Uterus (tissue), 4 donors: ENCODE results near the gene ADK. TPM values are rescaled to one million over a fixed set of nuclear protein-coding genes. Genes with fewer than 3 reads are reported as not detected.

Source experiments
- DNase-seq, 2 donors: peaks; one replicate each; pipeline ENCODE4 v3.0.0-alpha.2; 2019 to 2020
- H3K27ac ChIP-seq, 2 donors: fragments of 200-600 bp; sonication (generic); 1 replicate in 1 of 2; 2 replicates in 1 of 2; pipeline ENCODE4 v1.5.1; 2016 to 2018
- H3K27me3 ChIP-seq, 2 donors: fragments of 200-600 bp; sonication (generic); one replicate each; pipeline ENCODE4 v1.5.1; 2018 to 2019; ENCODE audit warnings: control low read depth in 1 of 2
- H3K36me3 ChIP-seq, 2 donors: fragments of 200-600 bp; sonication (generic); one replicate each; pipeline ENCODE4 v1.5.1; 2019; ENCODE audit warnings: control low read depth in 1 of 2
- H3K4me1 ChIP-seq, 2 donors: fragments of 200-600 bp; sonication (generic); one replicate each; pipeline ENCODE4 v1.5.1; 2018 to 2019; ENCODE audit warnings: control low read depth in 1 of 2
- H3K4me3 ChIP-seq, 2 donors: fragments of 200-600 bp; sonication (generic); 1 replicate in 1 of 2; 2 replicates in 1 of 2; pipeline ENCODE4 v1.5.1; 2018 to 2019; ENCODE audit warnings: mild to moderate bottlenecking in 1 of 2
- H3K9me3 ChIP-seq, 2 donors: fragments of 200-600 bp; sonication (generic); one replicate each; pipeline ENCODE4 v1.5.1; 2019; ENCODE audit warnings: control low read depth in 1 of 2
- CTCF ChIP-seq, 4 experiments: fragments of 200-600 bp in 2 of 4; fragments of 450-650 bp in 2 of 4; sonication (generic) in 2 of 4; IDR thresholded peaks; one replicate each; pipeline ENCODE4 v1.5.1; 2016 to 2019; ENCODE audit warnings: antibody characterized with exemption in 4 of 4, mild to moderate bottlenecking in 2 of 4, moderate library complexity in 1 of 4
- POLR2A ChIP-seq, 2 donors: fragments of 450-650 bp; IDR thresholded peaks; one replicate each; pipeline ENCODE4 v1.6.1; 2016; ENCODE audit warnings: antibody characterized with exemption in 2 of 2, mild to moderate bottlenecking in 1 of 2, moderate library complexity in 1 of 2
- intact Hi-C: fragments of 100-400 bp; cut with DNase I; formaldehyde crosslinking; loops from one replicate; pipeline ENCODE4 v1.15.1; 2023; ENCODE audit warnings: low total_unique reads
- total RNA-seq, 4 donors: library from RNA; depleted of rRNA in 3 of 4; stranded (reverse); fragments of >200 nt in 3 of 4; gene quantifications; one replicate each; pipeline versions ENCODE4 v1.1.0 to v1.2.4, GENCODE V29; 2014 to 2023
- donor health status: DM: yes; HTN: yes; CAD: no.

Gene ADK
- total RNA-seq, 4 donors from 2014 or later = 12.6 to 41.1 (median 19.0) TPM

DNA sequence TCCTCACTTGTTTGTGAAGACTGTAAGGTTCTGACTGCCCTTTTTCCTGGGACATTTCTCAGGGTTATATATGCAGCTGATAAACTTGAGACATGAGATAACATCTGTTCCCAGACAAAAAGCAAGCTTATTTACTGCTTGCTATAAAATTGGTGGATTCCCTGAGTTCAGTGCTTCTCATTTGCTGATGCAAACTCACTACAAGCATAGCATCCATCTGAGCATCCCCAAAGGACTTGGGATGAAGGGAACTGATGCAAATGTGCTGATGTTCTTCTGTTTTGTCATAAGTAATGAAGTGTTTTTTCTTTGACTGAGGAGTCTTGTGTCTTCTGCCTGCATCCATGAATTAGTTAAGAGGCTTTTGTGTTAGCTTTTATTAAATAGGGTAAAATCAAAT, 183.2 kb downstream of the ADK start:
- H3K4me1 ChIP-seq = no peaks in the 10 kb centered on the region
- no peaks in the 10 kb centered on the region for H3K27me3 ChIP-seq
- no peaks in the 10 kb centered on the region for H3K36me3 ChIP-seq
- intact Hi-C loops = no loop called here
- no peak for DNase-seq
- no peak overlapping the region for H3K27ac ChIP-seq
- no peak for TF ChIP-seq CTCF (IDR thresholded peaks at IDR 0.05)
- no peak for TF ChIP-seq POLR2A (IDR thresholded peaks at IDR 0.05)
- H3K9me3 ChIP-seq = no peaks in the 10 kb centered on the region
- no peak overlapping the region for H3K4me3 ChIP-seq

GRCh38 chr10:74335501-74335900, 184.5 kb downstream of the ADK start:
- intact Hi-C loops = no loop called here
- no peak for DNase-seq

DNA sequence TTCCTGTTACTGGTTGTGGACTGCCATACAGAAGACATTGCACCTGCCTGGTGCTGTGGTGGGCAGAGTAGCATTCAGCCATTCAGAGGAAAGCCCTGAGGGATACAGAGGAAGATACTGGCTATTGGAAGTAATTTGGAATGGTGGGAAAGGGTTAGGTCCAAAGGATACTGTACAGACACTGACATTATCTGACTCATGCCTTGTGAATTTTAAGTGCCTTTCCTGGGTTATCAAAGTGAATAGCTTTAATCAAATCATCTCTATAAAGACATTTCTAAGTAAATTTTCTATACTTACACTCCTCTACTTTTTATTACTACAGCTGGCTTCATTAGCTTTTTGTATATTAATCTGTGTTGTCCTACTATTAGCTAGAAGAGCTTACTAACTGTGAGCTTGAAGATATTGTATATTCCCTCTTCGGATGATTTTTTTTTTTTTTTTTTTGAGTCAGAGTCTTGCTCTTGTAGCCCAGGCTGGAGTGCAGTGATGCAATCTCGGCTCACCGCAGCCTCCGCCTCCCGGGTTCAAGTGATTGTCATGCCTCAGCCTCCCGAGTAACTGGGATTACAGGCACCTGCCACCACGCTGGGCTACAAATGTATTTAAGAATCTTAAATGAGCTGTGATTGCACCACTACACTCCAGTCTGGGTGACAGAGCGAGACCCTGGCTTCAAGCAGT, 186.5 kb downstream of the ADK start:
- Histone ChIP-seq H3K9me3 (no peaks in the 10 kb centered on the region), H3K4me3 (no peak overlapping the region), H3K4me1 (no peaks in the 10 kb centered on the region), H3K27ac (no peak overlapping the region), H3K36me3 (no peaks in the 10 kb centered on the region), H3K27me3 (no peaks in the 10 kb centered on the region)
- TF ChIP-seq POLR2A (IDR thresholded peaks at IDR 0.05) = no peak
- no peak for TF ChIP-seq CTCF (IDR thresholded peaks at IDR 0.05)
- intact Hi-C loops = no loop called here
- DNase-seq = no peak

More at GRCh38 chr10:74335501-74335900, 184.5 kb downstream of the ADK start:
- TF ChIP-seq POLR2A (IDR thresholded peaks at IDR 0.05) (no peak), CTCF (IDR thresholded peaks at IDR 0.05) (no peak)
- Histone ChIP-seq H3K27me3 (no peaks in the 10 kb centered on the region), H3K4me1 (no peaks in the 10 kb centered on the region), H3K27ac (no peak overlapping the region), H3K9me3 (no peaks in the 10 kb centered on the region), H3K36me3 (no peaks in the 10 kb centered on the region), H3K4me3 (no peak overlapping the region)

- no peak for DNase-seq
- TF ChIP-seq POLR2A (IDR thresholded peaks at IDR 0.05) = no peak
- TF ChIP-seq CTCF (IDR thresholded peaks at IDR 0.05) = no peak
- Histone ChIP-seq H3K4me1 (no peaks in the 10 kb centered on the region), H3K36me3 (no peaks in the 10 kb centered on the region), H3K27me3 (no peaks in the 10 kb centered on the region), H3K27ac (no peak overlapping the region), H3K9me3 (peaks cover 0 to 12% of the 10 kb centered on the region in 2 donors), H3K4me3 (no peak overlapping the region)
- intact Hi-C loops = no loop called here
Observed at GRCh38 chr10:74342991-74343390, 192.0 kb downstream of the ADK start.

DNA sequence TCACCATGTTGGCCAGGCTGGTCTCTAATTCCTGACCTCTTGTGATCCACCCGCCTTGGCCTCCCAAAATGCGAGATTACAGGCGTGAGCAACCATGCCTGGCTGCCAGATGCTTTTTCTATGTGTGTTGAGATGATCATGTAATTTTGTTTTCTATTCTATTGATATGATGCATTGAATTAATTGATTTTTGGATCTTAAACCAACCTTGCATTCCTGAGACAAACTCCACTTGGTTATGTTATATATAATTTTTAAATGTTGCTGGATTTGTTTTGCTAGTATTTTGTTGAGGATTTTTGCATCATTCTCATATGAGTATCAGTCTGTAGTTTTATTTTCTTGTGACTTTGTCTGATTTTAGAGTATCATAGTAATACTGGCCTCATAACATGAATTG, 192.8 kb downstream of the ADK start:
- H3K4me1 ChIP-seq = no peaks in the 10 kb centered on the region
- TF ChIP-seq CTCF (IDR thresholded peaks at IDR 0.05) = no peak
- TF ChIP-seq POLR2A (IDR thresholded peaks at IDR 0.05) = no peak
- no peaks in the 10 kb centered on the region for H3K36me3 ChIP-seq
- intact Hi-C loops = no loop called here
- peaks cover 0 to 12% of the 10 kb centered on the region in 2 donors for H3K9me3 ChIP-seq
- no peak overlapping the region for H3K27ac ChIP-seq
- no peaks in the 10 kb centered on the region for H3K27me3 ChIP-seq
- H3K4me3 ChIP-seq = no peak overlapping the region
- DNase-seq = no peak
